Activated B cell treated with CpG ODN at 0.5 μM for 24 hours (primary cell): ENCODE data around the gene DNAJC17. TPM values are rescaled to one million over a fixed set of nuclear protein-coding genes. Genes with fewer than 3 reads are reported as not detected.

ENCODE experiments used
- ATAC-seq: fragments of 200-7000 bp; cut with Tn5 transposase; one replicate; pipeline ENCODE4 v1.10.0; 2021; ENCODE audit warnings: low read depth, mild to moderate bottlenecking, moderate library complexity
- CTCF ChIA-PET: fragments of 350-600 bp; sonication (Branson Sonifier 250); formaldehyde crosslinking; loops from one replicate; lab custom pipeline; 2021; ENCODE audit warnings: antibody characterized with exemption; lab: Charles Lee
- POLR2A ChIA-PET: fragments of 350-600 bp; sonication (Branson Sonifier 250); formaldehyde crosslinking; loops from one replicate; lab custom pipeline; 2021; ENCODE audit warnings: antibody characterized with exemption; lab: Charles Lee
- DNase-seq: peaks from one replicate; pipeline ENCODE4 v3.0.0; 2022
- H3K27ac Mint-ChIP-seq: one replicate; pipeline ENCODE4 v1.8.0; 2020; ENCODE audit warnings: mixed read lengths
- H3K27me3 Mint-ChIP-seq: one replicate; pipeline ENCODE4 v1.8.0; 2021; ENCODE audit warnings: mixed read lengths
- H3K36me3 Mint-ChIP-seq: one replicate; pipeline ENCODE4 v1.8.0; 2021; ENCODE audit warnings: low read depth, mixed read lengths
- H3K4me1 Mint-ChIP-seq: one replicate; pipeline ENCODE4 v1.8.0; 2021; ENCODE audit warnings: mixed read lengths
- H3K4me3 Mint-ChIP-seq: one replicate; pipeline ENCODE4 v1.8.0; 2020; ENCODE audit warnings: mild to moderate bottlenecking, mixed read lengths
- H3K9me3 Mint-ChIP-seq: one replicate; pipeline ENCODE4 v1.8.0; 2020; ENCODE audit warnings: mixed read lengths
- CTCF ChIP-seq: fragments of 200-600 bp; IDR thresholded peaks from one replicate; pipeline ENCODE4 v1.8.0; 2022; ENCODE audit warnings: antibody characterized with exemption, mild to moderate bottlenecking
- intact Hi-C: fragments of 100-400 bp; cut with micrococcal nuclease; formaldehyde crosslinking; loops from one replicate; pipeline ENCODE4 v1.15.1; 2024
- total RNA-seq: library from RNA; stranded (reverse); gene quantifications from 2 replicates; pipeline ENCODE4 v1.2.3, GENCODE V29; 2022

DNAJC17 gene
- total RNA-seq, 1 donor from 2014 or later: 51.0 TPM

- H3K27me3 Mint-ChIP-seq: no peaks in the 10 kb centered on the region
- intact Hi-C loops: no loop called here
- no peak for DNase-seq
- H3K4me1 Mint-ChIP-seq: no peaks in the 10 kb centered on the region
- TF ChIP-seq CTCF: no peak
- no peak for ATAC-seq
- no peak overlapping the region for H3K27ac Mint-ChIP-seq
- ChIA-PET POLR2A (no interaction called here), CTCF (no interaction called here)
- H3K9me3 Mint-ChIP-seq: no peaks in the 10 kb centered on the region
- H3K4me3 Mint-ChIP-seq: no peak overlapping the region
- H3K36me3 Mint-ChIP-seq: peaks cover 66% of the 10 kb centered on the region
Measured at GRCh38 chr15:40737048-40737447, 70.2 kb downstream of the DNAJC17 start.

GRCh38 chr15:40736575-40736974 lies 70.7 kb downstream of the DNAJC17 start:
- CTCF ChIA-PET: no interaction called here
- ATAC-seq: no peak
- intact Hi-C loops: no loop called here
- H3K27ac Mint-ChIP-seq: no peak overlapping the region
- no peaks in the 10 kb centered on the region for H3K4me1 Mint-ChIP-seq
- H3K36me3 Mint-ChIP-seq: peaks cover 69% of the 10 kb centered on the region
- POLR2A ChIA-PET: no interaction called here
- H3K4me3 Mint-ChIP-seq: no peak overlapping the region
- DNase-seq: no peak
- TF ChIP-seq CTCF: no peak
- H3K9me3 Mint-ChIP-seq: no peaks in the 10 kb centered on the region
- H3K27me3 Mint-ChIP-seq: no peaks in the 10 kb centered on the region

- Mint-ChIP-seq H3K27me3 (no peaks in the 10 kb centered on the region), H3K4me3 (no peak overlapping the region), H3K36me3 (peaks cover 30% of the 10 kb centered on the region), H3K9me3 (no peaks in the 10 kb centered on the region), H3K4me1 (no peaks in the 10 kb centered on the region), H3K27ac (no peak overlapping the region)
- no peak for TF ChIP-seq CTCF
- no peak for DNase-seq
- intact Hi-C loops: no loop called here
- ChIA-PET CTCF (no interaction called here), POLR2A (no interaction called here)
- ATAC-seq: no peak
Measured at GRCh38 chr15:40731034-40731433, 76.2 kb downstream of the DNAJC17 start.

DNA sequence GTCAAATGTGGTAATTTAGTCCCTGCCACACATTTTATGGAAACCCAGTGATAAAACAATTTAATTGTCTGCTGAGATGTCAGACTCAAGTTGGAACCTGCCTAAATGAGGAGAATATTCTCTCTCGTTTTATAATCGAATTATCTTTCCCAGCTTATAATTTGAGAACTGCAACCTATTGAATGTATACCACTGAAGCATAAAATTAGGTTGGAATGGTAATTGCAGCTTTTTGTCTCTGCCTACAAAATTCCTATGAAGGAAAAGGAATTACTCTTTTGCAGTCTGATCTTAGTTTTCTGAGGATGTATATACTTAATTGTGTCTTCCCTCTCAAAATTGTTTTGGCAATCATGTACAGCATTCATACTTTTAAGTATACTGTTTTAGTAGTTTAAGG lies 83.4 kb downstream of the DNAJC17 start:
- ChIA-PET POLR2A (interaction anchor here (0.5 kb wide), 1 partner anchor 284 kb away, joined by 8 read pairs; no protein-coding TSS in a partner anchor), CTCF (interaction anchor here (0.6 to 0.8 kb wide), 2 partner anchors 120 to 134 kb away, joined by 3 read pairs; partner anchors contain the start of gene SPINT1)
- no peaks in the 10 kb centered on the region for H3K9me3 Mint-ChIP-seq
- TF ChIP-seq CTCF: no peak
- DNase-seq (no peak), ATAC-seq (no peak)
- H3K4me3 Mint-ChIP-seq: no peak overlapping the region
- H3K27me3 Mint-ChIP-seq: no peaks in the 10 kb centered on the region
- intact Hi-C loops: no loop called here
- no peaks in the 10 kb centered on the region for H3K4me1 Mint-ChIP-seq
- H3K27ac Mint-ChIP-seq: no peak overlapping the region
- no peaks in the 10 kb centered on the region for H3K36me3 Mint-ChIP-seq

DNA sequence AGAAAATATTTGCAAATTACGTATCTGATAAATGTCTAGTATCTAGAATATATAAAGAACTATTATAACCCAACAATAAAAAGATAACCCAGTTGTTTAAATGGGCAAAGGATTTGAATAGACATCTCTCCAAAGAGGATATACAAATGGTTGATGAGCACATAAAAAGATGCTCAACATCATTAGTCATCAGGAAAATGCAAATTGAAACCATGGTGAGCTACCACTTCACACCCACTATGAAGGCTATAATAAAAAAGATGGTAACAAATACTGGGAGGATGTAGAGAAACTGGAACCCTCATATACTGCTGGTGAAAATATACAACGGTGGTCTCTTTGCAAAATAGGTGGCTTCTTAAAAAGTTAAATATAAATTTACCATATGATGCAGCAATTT lies 84.3 kb downstream of the DNAJC17 start:
- intact Hi-C loops: no loop called here
- Mint-ChIP-seq H3K27me3 (no peaks in the 10 kb centered on the region), H3K9me3 (no peaks in the 10 kb centered on the region), H3K27ac (no peak overlapping the region), H3K4me1 (no peaks in the 10 kb centered on the region), H3K4me3 (no peak overlapping the region), H3K36me3 (no peaks in the 10 kb centered on the region)
- ATAC-seq: no peak
- no peak for DNase-seq
- ChIA-PET POLR2A (interaction anchor here (0.7 kb wide), 1 partner anchor 182 kb away, joined by 8 read pairs; no protein-coding TSS in a partner anchor), CTCF (interaction anchor here (0.6 to 0.8 kb wide), 2 partner anchors 121 to 135 kb away, joined by 3 read pairs; partner anchors contain the start of gene SPINT1)
- no peak for TF ChIP-seq CTCF
